GM18520 (cell line): ENCODE measurements around the gene RPSA.
"Not testable (repeated sequence)": the region's sequence is repeated elsewhere in the genome, so short reads cannot be mapped to it uniquely, and the experiment has no call there.

ENCODE experiments used
- ATAC-seq: cut with Tn5 transposase; IDR thresholded peaks from one replicate; pipeline ENCODE4 v1.9.1; 2021; ENCODE audit not compliant: unreplicated experiment

The RPSA gene

GRCh38 chr3:39388153-39388552 lies 18.4 kb upstream of the RPSA start:
- ATAC-seq = no peak

DNA sequence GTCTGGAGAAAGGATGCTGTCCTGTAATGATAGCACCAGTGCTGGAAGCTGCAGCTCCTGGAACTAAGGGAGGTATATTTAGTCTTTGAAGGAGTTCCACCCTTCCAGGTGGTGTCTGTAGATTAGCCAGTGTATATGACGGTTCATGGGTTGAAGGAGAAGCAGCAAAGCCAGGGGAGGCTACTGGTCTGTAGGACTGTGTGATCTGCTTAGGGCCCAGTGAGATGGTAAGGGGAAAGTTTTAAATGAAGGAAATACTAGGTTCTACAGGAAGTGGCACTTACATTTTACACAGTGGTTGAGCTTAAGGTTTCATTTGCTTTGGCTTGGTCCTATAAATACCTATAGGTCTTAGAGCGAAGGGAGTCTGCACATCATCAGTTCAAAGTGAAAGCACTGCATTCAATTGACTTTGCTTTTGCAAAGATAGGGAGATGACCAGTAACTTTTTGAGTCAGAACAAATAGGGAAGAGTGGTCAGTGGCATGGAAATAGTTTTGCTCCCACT lies 17.7 kb upstream of the RPSA start:
- ATAC-seq = peak; percentile 71

- no peak for ATAC-seq
These were observed 16.3 kb upstream of the RPSA start for GRCh38 chr3:39390181-39390580.

DNA sequence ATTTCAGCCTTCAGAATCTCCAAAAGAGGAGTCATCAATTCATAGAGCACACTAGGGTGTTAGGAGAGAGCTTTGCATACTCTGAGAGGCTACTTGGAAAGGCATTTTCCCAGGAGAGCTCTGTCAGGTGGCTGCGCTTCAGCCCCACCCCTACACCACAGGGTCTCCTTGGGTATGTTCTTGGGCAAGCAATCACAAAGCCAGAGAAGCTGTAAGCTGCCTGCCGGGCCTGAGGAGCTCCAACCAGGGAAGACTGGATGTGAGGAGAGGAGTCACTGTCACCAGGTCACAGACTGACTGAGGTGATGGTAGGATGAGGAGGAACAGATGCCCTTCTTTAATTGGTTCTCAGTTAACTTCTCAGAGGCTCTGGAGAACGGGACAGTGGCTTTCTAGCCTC lies 9.8 kb upstream of the RPSA start:
- no peak for ATAC-seq

- ATAC-seq = no peak
These were observed 7.8 kb upstream of the RPSA start for GRCh38 chr3:39398700-39399099.

- ATAC-seq = no peak
These were observed 4.5 kb upstream of the RPSA start for GRCh38 chr3:39401983-39402382.

DNA sequence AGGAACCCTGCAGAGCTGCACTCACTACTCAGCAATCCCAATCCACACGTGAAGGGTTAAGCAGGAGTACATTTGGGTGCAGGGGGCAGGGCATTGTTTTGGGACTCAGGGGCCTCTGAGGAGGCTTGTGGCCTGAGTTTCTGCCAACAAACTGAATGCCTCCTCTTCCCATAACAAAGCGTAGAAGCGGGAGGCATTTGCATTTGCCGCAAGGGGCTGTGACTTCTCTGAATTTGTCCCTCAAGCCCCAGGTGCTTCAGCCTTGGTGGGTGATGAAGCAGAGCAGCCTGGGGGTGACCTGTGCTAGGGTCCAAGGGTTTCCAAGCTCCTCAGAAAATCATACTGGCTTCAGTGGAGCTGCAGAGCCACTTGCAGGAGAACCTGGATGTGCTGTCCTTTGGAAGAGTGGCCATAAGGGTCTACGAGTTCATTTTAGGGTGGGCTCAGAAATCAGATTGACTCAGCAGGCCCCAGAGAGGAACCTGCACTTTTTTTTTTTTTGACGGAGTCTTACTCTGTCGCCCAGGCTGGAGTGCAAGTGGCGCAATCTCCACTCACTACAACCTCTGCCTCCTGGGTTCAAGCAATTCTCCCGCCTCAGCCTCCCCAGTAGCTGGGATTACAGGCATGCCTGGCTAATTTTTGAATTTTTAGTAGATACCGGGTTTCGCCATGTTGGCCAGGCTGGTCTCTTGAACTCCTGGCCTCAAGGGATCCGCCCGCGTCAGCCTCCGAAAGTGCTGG lies 1.4 kb upstream of the RPSA start:
- ATAC-seq = no peak

DNA sequence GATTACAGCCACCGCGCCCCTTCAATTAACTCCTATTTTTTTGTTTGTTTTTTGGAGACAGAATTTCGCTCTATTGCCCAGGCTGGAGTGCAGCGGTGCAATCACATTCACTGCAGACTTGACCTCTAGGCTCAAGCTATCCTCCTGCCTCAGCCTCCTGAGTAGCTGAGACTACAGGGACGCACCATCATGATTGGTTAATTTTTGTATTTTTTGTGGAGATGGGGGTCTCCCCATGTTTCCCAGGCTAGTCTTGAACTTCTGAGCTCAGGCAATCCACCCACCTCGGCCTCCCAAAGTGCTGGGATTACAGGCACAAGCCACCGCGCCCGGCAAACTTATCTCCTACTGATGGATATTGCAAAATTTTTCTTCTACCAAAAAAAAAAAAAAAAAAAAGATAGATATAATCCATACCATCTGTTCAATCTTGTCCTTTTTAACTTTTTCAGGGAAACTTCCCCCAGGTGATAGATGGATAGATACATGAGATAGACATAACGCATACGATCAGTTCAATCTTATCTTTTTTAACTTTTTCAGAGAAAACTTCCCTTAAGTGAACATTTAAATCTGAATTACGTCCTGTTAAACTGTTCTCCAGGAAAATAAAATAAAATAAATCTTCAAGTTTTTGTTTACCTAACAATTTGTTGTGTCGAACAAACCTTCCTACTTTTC lies 693 bp upstream of the RPSA start:
- ATAC-seq = no peak

DNA sequence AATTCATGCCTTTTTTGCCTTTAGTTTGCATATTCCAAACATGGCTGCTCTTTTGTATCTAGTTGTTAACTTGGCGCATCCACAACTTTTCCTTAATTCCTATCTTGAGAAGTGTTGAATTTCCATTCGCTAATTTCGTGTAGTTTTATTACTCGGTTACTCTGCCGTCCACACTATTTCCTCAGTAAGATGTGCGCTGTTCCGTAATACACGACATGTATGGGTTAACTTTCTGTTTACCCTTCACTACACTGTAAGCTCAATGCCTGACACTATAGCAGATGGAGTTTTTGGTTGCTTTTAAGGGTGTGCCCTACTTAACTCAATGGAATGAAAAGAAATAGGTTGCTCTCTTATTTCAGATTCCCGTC lies 724 bp downstream of the RPSA start:
- no peak for ATAC-seq

GRCh38 chr3:39407773-39408492 lies 1.4 kb downstream of the RPSA start:
- no peak for ATAC-seq

- ATAC-seq = no peak
These were observed 2.2 kb downstream of the RPSA start for GRCh38 chr3:39408493-39409372.

GRCh38 chr3:39409514-39410136 lies 3.1 kb downstream of the RPSA start:
- ATAC-seq = no peak

GRCh38 chr3:39410893-39411292 lies 4.4 kb downstream of the RPSA start:
- ATAC-seq = no peak

DNA sequence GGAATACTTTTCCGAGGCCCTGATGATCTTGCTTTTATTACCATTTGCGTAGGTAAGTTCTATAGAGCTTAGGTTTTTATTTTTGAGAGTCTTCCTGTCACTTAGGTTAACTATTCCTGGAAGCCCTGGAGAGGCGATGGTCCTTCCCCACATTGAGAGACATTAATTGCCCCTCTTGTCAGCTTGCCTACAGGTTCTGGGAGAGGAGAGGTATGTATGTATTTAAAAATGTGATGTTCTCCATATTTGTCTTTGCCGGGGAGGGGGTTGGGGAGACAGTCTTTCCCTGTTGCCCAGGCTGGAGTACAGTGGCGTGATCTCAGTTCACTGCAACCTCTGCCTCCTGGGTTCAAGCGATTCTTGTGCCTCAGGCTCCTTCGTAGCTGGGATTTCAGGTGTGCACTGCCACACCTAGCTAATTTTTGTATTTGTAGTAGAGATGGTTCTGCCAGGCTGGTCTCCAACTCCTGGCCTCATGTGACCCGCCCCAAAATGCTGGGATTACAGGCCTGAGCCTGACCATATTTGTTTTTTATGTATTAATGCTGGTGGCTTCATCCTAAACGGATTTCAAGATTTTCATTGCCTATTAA lies 6.2 kb downstream of the RPSA start:
- no peak for ATAC-seq

GRCh38 chr3:39413691-39414420 lies 7.3 kb downstream of the RPSA start:
- ATAC-seq = no peak

DNA sequence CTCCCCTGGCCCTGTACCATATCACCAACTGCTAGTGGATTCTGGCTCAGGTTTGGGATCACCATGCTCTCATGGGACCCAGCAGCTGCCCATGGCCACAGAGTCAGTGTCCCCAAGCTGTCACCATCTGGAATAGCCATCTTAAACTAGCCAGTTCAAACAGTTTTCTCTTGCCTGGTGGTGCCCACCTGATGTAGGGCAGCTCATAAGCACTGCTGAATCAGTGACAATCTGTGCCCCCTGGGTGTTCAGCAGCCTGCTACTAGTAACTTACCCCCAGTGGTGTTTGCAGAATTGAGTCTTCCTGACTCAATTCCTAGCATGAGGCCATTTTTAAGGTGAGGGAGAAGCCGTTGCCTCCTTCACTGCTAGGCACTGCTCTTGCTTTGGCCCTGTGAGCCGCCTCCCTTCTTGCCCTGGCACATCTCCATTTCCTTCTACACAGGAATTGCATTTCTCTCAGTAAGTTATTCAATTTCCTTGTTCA lies 7.9 kb downstream of the RPSA start:
- ATAC-seq = no peak

- ATAC-seq = not testable (repeated sequence)
These were observed 8.8 kb downstream of the RPSA start for GRCh38 chr3:39415302-39415701.

DNA sequence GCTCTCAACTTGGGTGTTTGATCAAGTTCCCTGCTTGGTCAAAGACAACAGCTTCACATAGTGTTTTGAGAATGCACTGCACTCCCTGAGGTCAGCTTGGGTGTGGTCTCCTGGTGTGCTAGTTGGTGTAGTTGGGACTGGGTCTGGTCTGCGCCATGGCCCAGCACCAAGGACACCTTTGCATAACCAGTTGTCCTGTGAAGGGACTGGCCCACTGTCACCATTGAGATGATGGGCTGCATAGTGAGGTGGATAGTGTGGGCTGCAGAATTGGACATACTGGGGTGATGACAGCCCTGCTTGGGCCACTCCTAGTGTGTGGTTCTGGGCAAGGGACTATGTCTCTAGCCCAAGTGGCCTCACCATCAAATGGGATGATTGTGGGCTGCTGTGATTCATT lies 9.5 kb downstream of the RPSA start:
- no peak for ATAC-seq

DNA sequence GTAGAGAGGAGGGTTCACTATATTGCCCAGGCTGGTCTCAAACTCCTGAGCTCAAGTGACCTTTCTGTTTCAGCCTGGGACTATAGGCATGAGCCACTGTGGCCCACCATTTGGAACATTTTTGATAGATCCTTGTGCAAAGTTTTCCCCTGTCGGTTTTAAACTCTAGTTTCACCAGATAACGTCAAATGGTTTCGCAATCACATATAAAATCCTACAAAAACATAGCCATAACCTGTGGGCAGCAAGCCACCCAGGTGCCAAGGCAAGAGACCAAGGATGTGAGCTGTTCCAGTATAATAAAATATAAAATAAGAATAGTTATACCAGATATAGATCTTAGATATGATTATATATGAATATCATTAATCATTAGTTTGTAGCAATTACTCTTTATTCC lies 10.5 kb downstream of the RPSA start:
- ATAC-seq = not testable (repeated sequence)
